IgD-negative memory B cell (primary cell): Measurements from ENCODE around the gene MPV17L. TPM values are rescaled to one million over a fixed set of nuclear protein-coding genes. Genes with fewer than 3 reads are reported as not detected.
"Not testable (repeated sequence)": the region's sequence is repeated elsewhere in the genome, so short reads cannot be mapped to it uniquely, and the experiment has no call there.

ENCODE experiments used
- H3K27ac Mint-ChIP-seq, 3 donors: one replicate each; pipeline ENCODE4 v1.8.0; 2020 to 2022; ENCODE audit warnings: mild to moderate bottlenecking in 3 of 3, mixed read lengths in 3 of 3, moderate library complexity in 1 of 3
- H3K27me3 Mint-ChIP-seq: one replicate; pipeline ENCODE4 v1.8.0; 2021; ENCODE audit warnings: mixed read lengths
- H3K36me3 Mint-ChIP-seq: one replicate; pipeline ENCODE4 v1.8.0; 2020; ENCODE audit warnings: mild to moderate bottlenecking, mixed read lengths
- H3K4me1 Mint-ChIP-seq, 3 donors: one replicate each; pipeline ENCODE4 v1.8.0; 2020 to 2022; ENCODE audit warnings: mixed read lengths in 3 of 3, mild to moderate bottlenecking in 1 of 3
- H3K4me3 Mint-ChIP-seq, 4 donors: one replicate each; pipeline ENCODE4 v1.8.0; 2020 to 2022; ENCODE audit warnings: mild to moderate bottlenecking in 4 of 4, mixed read lengths in 4 of 4, moderate library complexity in 3 of 4
- H3K9me3 Mint-ChIP-seq, 3 donors: one replicate each; pipeline ENCODE4 v1.8.0; 2020 to 2021; ENCODE audit warnings: mixed read lengths in 3 of 3, mild to moderate bottlenecking in 1 of 3
- polyA plus RNA-seq: library from polyadenylated mRNA; unstranded; fragments of 300-500 nt; fragmentation: Illumina TruSeq; gene quantifications from one replicate; pipeline ENCODE4 v1.2.3, GENCODE V29; 2021

The MPV17L gene
- polyA plus RNA-seq, 1 donor from 2014 or later: 0.04 TPM

DNA sequence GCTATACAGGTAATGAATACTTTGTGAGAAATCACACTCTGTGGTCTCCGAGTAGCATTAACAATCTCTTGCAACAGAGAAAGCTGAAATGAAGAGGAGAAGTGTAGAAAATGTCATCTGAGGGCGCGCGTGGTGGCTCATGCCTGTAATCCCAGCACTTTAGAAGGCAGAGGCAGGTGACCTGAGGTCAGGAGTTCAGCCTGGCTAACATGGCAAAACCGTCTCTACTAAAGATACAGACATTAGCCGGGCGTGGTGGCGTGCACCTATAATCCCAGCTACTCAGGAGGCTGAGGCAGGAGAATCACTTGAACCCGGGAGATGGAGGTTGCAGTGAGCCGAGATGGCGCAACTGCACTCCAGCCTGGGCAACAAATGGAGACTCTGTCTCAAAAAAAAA, 59.4 kb downstream of the MPV17L start:
- H3K4me1 Mint-ChIP-seq, H3K4me3 Mint-ChIP-seq, H3K27me3 Mint-ChIP-seq, H3K27ac Mint-ChIP-seq, H3K36me3 Mint-ChIP-seq, H3K9me3 Mint-ChIP-seq: not testable (repeated sequence)

DNA sequence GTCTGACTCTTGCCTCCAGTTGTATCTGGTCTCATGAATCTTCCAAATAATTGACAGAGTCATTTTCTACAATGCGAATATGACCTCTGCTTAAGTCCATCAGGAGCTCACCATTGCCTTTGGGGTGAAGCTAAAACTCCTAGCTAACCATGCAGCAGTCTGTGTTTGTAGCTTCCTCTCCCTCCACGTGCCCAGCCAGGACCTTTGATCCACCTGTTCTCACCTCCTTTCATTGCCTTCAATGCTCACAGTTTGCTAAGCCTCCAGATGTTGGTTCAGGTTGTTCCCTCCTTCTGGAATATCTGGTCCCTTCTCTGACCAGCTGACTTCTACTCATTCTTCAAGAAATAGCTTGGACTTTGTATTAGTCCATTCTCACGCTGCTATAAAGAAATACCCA, 61.8 kb downstream of the MPV17L start:
- Mint-ChIP-seq H3K36me3 (no peaks in the 10 kb centered on the region), H3K27me3 (peaks cover 1% of the 10 kb centered on the region), H3K4me3 (no peak overlapping the region), H3K27ac (no peak overlapping the region), H3K4me1 (peaks cover 0 to 2% (median 0%) of the 10 kb centered on the region in 3 donors), H3K9me3 (no peaks in the 10 kb centered on the region)

DNA sequence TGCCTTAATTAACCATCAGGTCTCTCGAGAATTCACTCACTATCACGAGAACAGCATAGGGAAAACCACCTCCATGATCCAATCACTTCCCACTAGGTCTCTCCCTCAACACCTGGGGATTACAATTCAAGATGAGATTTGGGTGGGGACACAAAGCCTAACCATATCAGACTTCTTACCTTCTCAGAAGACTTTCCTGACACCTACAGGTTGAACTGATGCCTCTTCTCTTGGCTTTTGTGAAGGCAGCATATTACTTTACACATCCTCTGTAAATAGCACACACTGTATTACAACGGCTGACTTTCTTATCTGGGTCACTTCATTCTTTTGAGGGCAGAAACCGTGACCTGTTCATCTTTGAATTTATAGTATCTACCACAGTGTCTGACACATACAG, 62.4 kb downstream of the MPV17L start:
- Mint-ChIP-seq H3K36me3 (no peaks in the 10 kb centered on the region), H3K4me3 (no peak overlapping the region), H3K4me1 (peaks cover 0 to 2% (median 0%) of the 10 kb centered on the region in 3 donors), H3K27me3 (peaks cover 1% of the 10 kb centered on the region), H3K27ac (no peak overlapping the region), H3K9me3 (no peaks in the 10 kb centered on the region)

DNA sequence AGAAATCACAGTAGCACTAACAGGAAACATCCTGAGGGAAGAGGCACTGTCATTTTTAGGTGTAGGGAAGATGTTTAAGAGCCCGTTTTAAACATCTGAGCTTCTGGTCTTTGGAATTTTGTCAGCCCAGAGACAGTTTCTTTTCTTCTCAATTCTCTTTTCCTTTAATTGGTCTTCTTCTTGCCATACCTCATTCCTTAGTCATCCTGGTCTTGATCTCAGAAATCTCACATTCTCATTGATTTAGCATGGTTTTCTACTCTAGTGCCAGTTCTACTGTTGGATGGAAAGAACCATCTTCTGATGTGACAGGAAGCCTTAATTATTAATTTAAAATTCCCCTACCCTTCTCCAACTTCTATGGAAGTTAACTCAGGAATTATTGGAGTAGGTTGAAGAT, 64.2 kb downstream of the MPV17L start:
- Mint-ChIP-seq H3K4me3 (no peak overlapping the region), H3K9me3 (no peaks in the 10 kb centered on the region), H3K27me3 (peaks cover 1% of the 10 kb centered on the region), H3K4me1 (peaks cover 0 to 2% (median 0%) of the 10 kb centered on the region in 3 donors), H3K27ac (no peak overlapping the region), H3K36me3 (no peaks in the 10 kb centered on the region)

DNA sequence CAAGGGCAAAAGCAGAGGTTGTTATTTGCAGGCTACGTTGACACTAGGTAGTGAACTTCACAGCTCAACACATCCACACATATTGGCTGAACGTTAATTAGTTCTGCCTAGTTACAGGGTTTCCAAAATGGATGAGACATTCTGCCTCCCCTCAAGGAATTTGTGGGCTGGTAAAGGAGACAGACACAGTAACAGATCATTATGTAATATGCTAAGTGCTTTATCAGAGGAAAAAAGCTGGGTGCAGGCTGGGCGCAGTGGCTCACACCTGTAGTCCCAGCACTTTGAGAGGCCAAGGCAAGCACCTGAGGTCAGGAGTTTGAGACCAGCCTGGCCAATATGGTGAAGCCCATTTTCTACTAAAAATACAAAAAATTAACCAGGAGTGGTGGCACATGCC, 65.0 kb downstream of the MPV17L start:
- peaks cover 1% of the 10 kb centered on the region for H3K27me3 Mint-ChIP-seq

DNA sequence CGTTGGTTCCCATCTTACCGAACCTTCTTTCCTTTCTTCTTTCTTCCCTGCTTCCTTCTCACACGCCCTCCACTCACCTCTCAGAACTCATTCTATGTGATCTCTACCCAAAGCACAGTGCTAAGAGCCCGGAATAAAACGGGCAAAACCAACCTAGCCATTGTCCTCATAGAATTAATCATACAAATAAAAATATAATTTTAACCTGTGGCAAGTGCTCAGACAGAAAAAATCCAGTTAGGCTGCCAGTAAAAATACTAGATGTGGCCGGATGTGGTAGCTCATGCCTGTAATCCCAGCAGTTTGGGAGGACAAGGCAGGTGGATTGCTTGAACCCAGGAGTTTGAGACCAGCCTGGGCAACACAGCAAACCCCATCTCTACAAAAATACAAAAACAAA, 65.8 kb downstream of the MPV17L start:
- no peaks in the 10 kb centered on the region for H3K36me3 Mint-ChIP-seq
- no peak overlapping the region for H3K27ac Mint-ChIP-seq
- H3K27me3 Mint-ChIP-seq: peaks cover 1% of the 10 kb centered on the region
- H3K4me3 Mint-ChIP-seq: no peak overlapping the region
- peaks cover 0 to 2% (median 0%) of the 10 kb centered on the region in 3 donors for H3K4me1 Mint-ChIP-seq
- no peaks in the 10 kb centered on the region for H3K9me3 Mint-ChIP-seq

More for the DNA sequence above, 65.0 kb downstream of the MPV17L start:
- Mint-ChIP-seq H3K4me1 (peaks cover 0 to 2% (median 0%) of the 10 kb centered on the region in 3 donors), H3K27ac (no peak overlapping the region), H3K36me3 (no peaks in the 10 kb centered on the region), H3K9me3 (no peaks in the 10 kb centered on the region), H3K4me3 (no peak overlapping the region)

Other genes starting within 250 kb of the MPV17L start
- gene NPIPA5, start 17.5 kb upstream of the MPV17L start, polyA plus RNA-seq: 1.4 TPM
- gene BMERB1, start 38.8 kb downstream of the MPV17L start, polyA plus RNA-seq: 4.2 TPM
- 38.4 TPM for gene MARF1, start 247.4 kb downstream of the MPV17L start, polyA plus RNA-seq